ENCODE results near the gene ZNF423. TPM values are rescaled to one million over a fixed set of nuclear protein-coding genes. Genes with fewer than 3 reads are reported as not detected.
A peak's percentile ranks its signal among the peaks of the same experiment; 100 is the strongest.

ZNF423 gene
- total and polyA plus RNA-seq, 2 experiments from 2014 or later, result 0.43 to 0.49 TPM

GRCh38 chr16:49889725-49890397 lies 33.9 kb upstream of the ZNF423 start:
- WGBS, 2 experiments (ENCODE audit: low coverage in 1 of 2, low lambda C conversion rate in 2 of 2, missing lambda C conversion rate in 2 of 2), result 72 to 77% methylated on average over 5 of the region's 5 CpGs
- TF ChIP-seq EZH2phosphoT487 (IDR thresholded peaks at IDR 0.05; ENCODE audit: insufficient read depth, low read depth) (no peak), EZH2 (IDR thresholded peaks at IDR 0.05; ENCODE audit: insufficient read depth, poor library complexity, severe bottlenecking) (no peak)
- in situ Hi-C loops (cut with MboI), result no loop called here

GRCh38 chr16:49886554-49887094 lies 30.7 kb upstream of the ZNF423 start:
- no peak overlapping the region for H3K27ac ChIP-seq
- no peak for DNase-seq
- H3K9me3 ChIP-seq (ENCODE audit: low read depth), result no peaks in the 10 kb centered on the region

More at GRCh38 chr16:49889725-49890397, 33.9 kb upstream of the ZNF423 start:
- DNase-seq, result no peak
- Histone ChIP-seq H3K27ac (no peak overlapping the region), H3K9me2 (ENCODE audit: insufficient read depth) (no peaks in the 10 kb centered on the region), H3F3A (ENCODE audit: insufficient read depth) (no peaks in the 10 kb centered on the region), H2AFZ (no peak overlapping the region), H3K4me2 (ENCODE audit: unreplicated experiment) (no peak overlapping the region), H3K4me3 (no peak overlapping the region), H3K4me1 (ENCODE audit: insufficient read depth) (no peaks in the 10 kb centered on the region), H3K79me2 (ENCODE audit: insufficient read depth) (no peaks in the 10 kb centered on the region), H4K20me1 (ENCODE audit: insufficient read depth) (no peaks in the 10 kb centered on the region), H3K36me3 (ENCODE audit: low read depth) (no peaks in the 10 kb centered on the region), H3K27me3 (replicated peaks; ENCODE audit: insufficient read depth) (0 out of 2 replicates have a peak, but pooled peaks cover 3% of the 10 kb centered on the region), H3K9me3 (ENCODE audit: low read depth) (no peaks in the 10 kb centered on the region), H3K9ac (no peak overlapping the region)

GRCh38 chr16:49884033-49885015 lies 28.4 kb upstream of the ZNF423 start:
- in situ Hi-C loops (cut with MboI), result no loop called here
- Histone ChIP-seq H3K79me2 (ENCODE audit: insufficient read depth) (no peaks in the 10 kb centered on the region), H3K36me3 (ENCODE audit: low read depth) (no peaks in the 10 kb centered on the region), H3K4me1 (ENCODE audit: insufficient read depth) (no peaks in the 10 kb centered on the region), H3K27ac (no peak overlapping the region), H3K27me3 (replicated peaks; ENCODE audit: insufficient read depth) (no peaks in the 10 kb centered on the region; the same call in none of the 2 replicates), H3K4me3 (no peak overlapping the region), H3K9me3 (ENCODE audit: low read depth) (no peaks in the 10 kb centered on the region), H3K4me2 (ENCODE audit: unreplicated experiment) (no peak overlapping the region), H3K9me2 (ENCODE audit: insufficient read depth) (no peaks in the 10 kb centered on the region), H2AFZ (no peak overlapping the region), H3F3A (ENCODE audit: insufficient read depth) (no peaks in the 10 kb centered on the region), H4K20me1 (ENCODE audit: insufficient read depth) (no peaks in the 10 kb centered on the region), H3K9ac (no peak overlapping the region)
- peak; percentile 14 for DNase-seq
- TF ChIP-seq EZH2phosphoT487 (IDR thresholded peaks at IDR 0.05; ENCODE audit: insufficient read depth, low read depth), result no peak
- no peak for TF ChIP-seq EZH2 (IDR thresholded peaks at IDR 0.05; ENCODE audit: insufficient read depth, poor library complexity, severe bottlenecking)
- WGBS, 2 experiments (ENCODE audit: low coverage in 1 of 2, low lambda C conversion rate in 2 of 2, missing lambda C conversion rate in 2 of 2), result 25 to 32% methylated on average over 14 of the region's 14 CpGs

More at GRCh38 chr16:49886554-49887094, 30.7 kb upstream of the ZNF423 start:
- Histone ChIP-seq H3K27me3 (replicated peaks; ENCODE audit: insufficient read depth) (no peaks in the 10 kb centered on the region; the same call in 1 of the 2 replicates), H3K79me2 (ENCODE audit: insufficient read depth) (no peaks in the 10 kb centered on the region), H3K4me1 (ENCODE audit: insufficient read depth) (no peaks in the 10 kb centered on the region), H3F3A (ENCODE audit: insufficient read depth) (no peaks in the 10 kb centered on the region), H3K4me3 (no peak overlapping the region), H3K9ac (no peak overlapping the region), H3K9me2 (ENCODE audit: insufficient read depth) (no peaks in the 10 kb centered on the region), H2AFZ (no peak overlapping the region), H4K20me1 (ENCODE audit: insufficient read depth) (no peaks in the 10 kb centered on the region), H3K4me2 (ENCODE audit: unreplicated experiment) (no peak overlapping the region), H3K36me3 (ENCODE audit: low read depth) (no peaks in the 10 kb centered on the region)
- in situ Hi-C loops (cut with MboI), result no loop called here
- WGBS, 2 experiments (ENCODE audit: low coverage in 1 of 2, low lambda C conversion rate in 2 of 2, missing lambda C conversion rate in 2 of 2), result 37 to 42% methylated on average over 9 of the region's 9 CpGs
- no peak for TF ChIP-seq EZH2 (IDR thresholded peaks at IDR 0.05; ENCODE audit: insufficient read depth, poor library complexity, severe bottlenecking)
- TF ChIP-seq EZH2phosphoT487 (IDR thresholded peaks at IDR 0.05; ENCODE audit: insufficient read depth, low read depth), result no peak

Data from GM23248 (cell line).